Activated T-helper 2 cell treated with anti-CD3 and anti-CD28 coated beads, Interferon-gamma antibody, Interleukin-2, Interleukin-4, amounts not matched to agents 10 μg/mL and 5 μg/mL and 100 μg/mL, durations not matched to agents 14 hours and 24 hours and 36 hours (primary cell): ENCODE results near the gene LDB3. TPM values are rescaled to one million over a fixed set of nuclear protein-coding genes. Genes with fewer than 3 reads are reported as not detected.
A peak's percentile ranks its signal among the peaks of the same experiment; 100 is the strongest.

Experiments used
- DNase-seq: peaks from one replicate; pipeline ENCODE4 v3.0.0; 2021; ENCODE audit warnings: low spot score
- H3K27ac Mint-ChIP-seq: one replicate; pipeline ENCODE4 v1.8.0; 2021; ENCODE audit warnings: mixed read lengths
- H3K27me3 Mint-ChIP-seq: one replicate; pipeline ENCODE4 v1.8.0; 2021; ENCODE audit warnings: low read depth, mixed read lengths
- H3K36me3 Mint-ChIP-seq: one replicate; pipeline ENCODE4 v1.8.0; 2021; ENCODE audit warnings: low read depth, mixed read lengths
- H3K4me1 Mint-ChIP-seq: one replicate; pipeline ENCODE4 v1.8.0; 2021; ENCODE audit warnings: low read depth, mixed read lengths
- H3K4me3 Mint-ChIP-seq: one replicate; pipeline ENCODE4 v1.8.0; 2021; ENCODE audit warnings: low read depth, mild to moderate bottlenecking, moderate library complexity, mixed read lengths
- H3K9me3 Mint-ChIP-seq: one replicate; pipeline ENCODE4 v1.8.0; 2021; ENCODE audit warnings: mixed read lengths
- intact Hi-C: fragments of 100-400 bp; cut with micrococcal nuclease; formaldehyde crosslinking; loops from one replicate; pipeline ENCODE4 v1.15.1; 2023
- total RNA-seq: library from RNA; stranded (reverse); gene quantifications from 2 replicates; pipeline ENCODE4 v1.2.3, GENCODE V29; 2022

The LDB3 gene
- total RNA-seq, 1 donor from 2014 or later = not detected

- Mint-ChIP-seq H3K9me3 (no peaks in the 10 kb centered on the region), H3K27ac (no peak overlapping the region), H3K27me3 (peaks cover 11% of the 10 kb centered on the region), H3K4me3 (no peak overlapping the region), H3K4me1 (no peaks in the 10 kb centered on the region), H3K36me3 (no peaks in the 10 kb centered on the region)
- intact Hi-C loops = no loop called here
- DNase-seq = no peak
These were observed 31.9 kb downstream of the LDB3 start for GRCh38 chr10:86699991-86700840.

GRCh38 chr10:86700851-86701617, 32.7 kb downstream of the LDB3 start:
- no peaks in the 10 kb centered on the region for H3K4me1 Mint-ChIP-seq
- no peak overlapping the region for H3K4me3 Mint-ChIP-seq
- no peaks in the 10 kb centered on the region for H3K36me3 Mint-ChIP-seq
- no peak for DNase-seq
- intact Hi-C loops = no loop called here
- H3K27ac Mint-ChIP-seq = no peak overlapping the region
- H3K9me3 Mint-ChIP-seq = no peaks in the 10 kb centered on the region
- peaks cover 8% of the 10 kb centered on the region for H3K27me3 Mint-ChIP-seq

- Mint-ChIP-seq H3K36me3 (no peaks in the 10 kb centered on the region), H3K9me3 (no peaks in the 10 kb centered on the region)
These were observed 34.9 kb downstream of the LDB3 start for GRCh38 chr10:86703176-86703575.

GRCh38 chr10:86705139-86705538, 36.8 kb downstream of the LDB3 start:
- intact Hi-C loops = no loop called here
- no peak for DNase-seq
- no peak overlapping the region for H3K4me3 Mint-ChIP-seq
- peaks cover 1% of the 10 kb centered on the region for H3K4me1 Mint-ChIP-seq
- no peaks in the 10 kb centered on the region for H3K27me3 Mint-ChIP-seq
- no peaks in the 10 kb centered on the region for H3K36me3 Mint-ChIP-seq
- no peak overlapping the region for H3K27ac Mint-ChIP-seq
- no peaks in the 10 kb centered on the region for H3K9me3 Mint-ChIP-seq

More at GRCh38 chr10:86703176-86703575, 34.9 kb downstream of the LDB3 start:
- Mint-ChIP-seq H3K27me3 (no peaks in the 10 kb centered on the region), H3K4me1 (no peaks in the 10 kb centered on the region), H3K4me3 (no peak overlapping the region), H3K27ac (no peak overlapping the region)
- intact Hi-C loops = no loop called here
- DNase-seq = no peak

- intact Hi-C loops = no loop called here
- Mint-ChIP-seq H3K4me1 (peaks cover 7% of the 10 kb centered on the region), H3K4me3 (no peak overlapping the region), H3K9me3 (no peaks in the 10 kb centered on the region), H3K27ac (no peak overlapping the region), H3K27me3 (no peaks in the 10 kb centered on the region), H3K36me3 (no peaks in the 10 kb centered on the region)
- DNase-seq = no peak
These were observed 37.6 kb downstream of the LDB3 start for GRCh38 chr10:86705905-86706304.

GRCh38 chr10:86706401-86706841, 38.1 kb downstream of the LDB3 start:
- peaks cover 7% of the 10 kb centered on the region for H3K4me1 Mint-ChIP-seq
- H3K36me3 Mint-ChIP-seq = no peaks in the 10 kb centered on the region
- no peak overlapping the region for H3K4me3 Mint-ChIP-seq
- no peaks in the 10 kb centered on the region for H3K27me3 Mint-ChIP-seq
- H3K9me3 Mint-ChIP-seq = no peaks in the 10 kb centered on the region
- no peak for DNase-seq
- intact Hi-C loops = no loop called here
- no peak overlapping the region for H3K27ac Mint-ChIP-seq

- H3K9me3 Mint-ChIP-seq = no peaks in the 10 kb centered on the region
- no peaks in the 10 kb centered on the region for H3K27me3 Mint-ChIP-seq
- no peak overlapping the region for H3K27ac Mint-ChIP-seq
- DNase-seq = no peak
- no peaks in the 10 kb centered on the region for H3K36me3 Mint-ChIP-seq
- no peak overlapping the region for H3K4me3 Mint-ChIP-seq
- peaks cover 8% of the 10 kb centered on the region for H3K4me1 Mint-ChIP-seq
- intact Hi-C loops = no loop called here
These were observed 38.7 kb downstream of the LDB3 start for GRCh38 chr10:86706977-86707376.

- Mint-ChIP-seq H3K27me3 (no peaks in the 10 kb centered on the region), H3K4me1 (peaks cover 10% of the 10 kb centered on the region), H3K4me3 (no peak overlapping the region), H3K9me3 (no peaks in the 10 kb centered on the region), H3K27ac (no peak overlapping the region), H3K36me3 (no peaks in the 10 kb centered on the region)
- intact Hi-C loops = no loop called here
- DNase-seq = no peak
These were observed 39.2 kb downstream of the LDB3 start for GRCh38 chr10:86707505-86707904.

- Mint-ChIP-seq H3K36me3 (no peaks in the 10 kb centered on the region), H3K27me3 (no peaks in the 10 kb centered on the region), H3K4me3 (no peak overlapping the region), H3K9me3 (no peaks in the 10 kb centered on the region), H3K4me1 (peaks cover 10% of the 10 kb centered on the region), H3K27ac (no peak overlapping the region)
- no peak for DNase-seq
- intact Hi-C loops = no loop called here
These were observed 39.9 kb downstream of the LDB3 start for GRCh38 chr10:86708068-86708782.

- H3K4me3 Mint-ChIP-seq = no peak overlapping the region
- no peaks in the 10 kb centered on the region for H3K9me3 Mint-ChIP-seq
These were observed 40.6 kb downstream of the LDB3 start for GRCh38 chr10:86708783-86709380.

GRCh38 chr10:86709396-86710185, 41.3 kb downstream of the LDB3 start:
- Mint-ChIP-seq H3K4me3 (peak overlapping the region; percentile 82), H3K4me1 (peaks cover 10% of the 10 kb centered on the region), H3K27ac (peak overlapping the region; percentile 82), H3K27me3 (no peaks in the 10 kb centered on the region), H3K9me3 (no peaks in the 10 kb centered on the region), H3K36me3 (no peaks in the 10 kb centered on the region)
- no peak for DNase-seq
- intact Hi-C loops = loop anchor here (2.0 to 5.0 kb wide), 2 partner anchors 179 to 253 kb away; no protein-coding TSS in a partner anchor

More at GRCh38 chr10:86708783-86709380, 40.6 kb downstream of the LDB3 start:
- intact Hi-C loops = no loop called here
- no peaks in the 10 kb centered on the region for H3K27me3 Mint-ChIP-seq
- no peak for DNase-seq
- H3K4me1 Mint-ChIP-seq = peaks cover 10% of the 10 kb centered on the region
- no peaks in the 10 kb centered on the region for H3K36me3 Mint-ChIP-seq
- no peak overlapping the region for H3K27ac Mint-ChIP-seq
